ENCODE data around the gene REL.

GRCh38 chr2:60954139-60954538 lies 72.8 kb downstream of the REL start:
- no peak for TF ChIP-seq NFRKB (IDR thresholded peaks at IDR 0.05)
- TF ChIP-seq ZNF384 (IDR thresholded peaks at IDR 0.05), result no peak
- no peak for TF ChIP-seq FOXK2 (IDR thresholded peaks at IDR 0.05)
- TF ChIP-seq ARNT (IDR thresholded peaks at IDR 0.05), result no peak
- TF ChIP-seq FOXM1 (IDR thresholded peaks at IDR 0.05; ENCODE audit: borderline replicate concordance), result no peak
- TF ChIP-seq SUZ12 (IDR thresholded peaks at IDR 0.05), result no peak
- no peak for TF ChIP-seq PKNOX1 (IDR thresholded peaks at IDR 0.05)
- no peak for TF ChIP-seq L3MBTL2 (conservative IDR thresholded peaks at IDR 0.05)
- no peak for TF ChIP-seq BHLHE40 (IDR thresholded peaks at IDR 0.05; ENCODE audit: borderline replicate concordance)
- no peak for TF ChIP-seq CTBP1 (IDR thresholded peaks at IDR 0.05; ENCODE audit: borderline replicate concordance)
